Choroid plexus epithelial cell (primary cell): Measurements from ENCODE around the gene DNAH3.

ENCODE experiments used
- DNase-seq: peaks from one replicate; pipeline ENCODE4 v3.0.0-alpha.2; 2010; ENCODE audit warnings: low read depth
- H3K4me3 ChIP-seq: 2 replicates; pipeline ENCODE4 v1.5.1; 2011; ENCODE audit warnings: low read depth, mild to moderate bottlenecking, control low read depth, low read length, moderate library complexity
- TF ChIP-seq, protein P1 (sequence below): conservative IDR thresholded peaks from 2 replicates; pipeline ENCODE4 v1.5.1; 2011; ENCODE audit warnings: low read depth, mild to moderate bottlenecking, control low read depth, inconsistent platforms, low read length, moderate library complexity

Gene DNAH3

DNA sequence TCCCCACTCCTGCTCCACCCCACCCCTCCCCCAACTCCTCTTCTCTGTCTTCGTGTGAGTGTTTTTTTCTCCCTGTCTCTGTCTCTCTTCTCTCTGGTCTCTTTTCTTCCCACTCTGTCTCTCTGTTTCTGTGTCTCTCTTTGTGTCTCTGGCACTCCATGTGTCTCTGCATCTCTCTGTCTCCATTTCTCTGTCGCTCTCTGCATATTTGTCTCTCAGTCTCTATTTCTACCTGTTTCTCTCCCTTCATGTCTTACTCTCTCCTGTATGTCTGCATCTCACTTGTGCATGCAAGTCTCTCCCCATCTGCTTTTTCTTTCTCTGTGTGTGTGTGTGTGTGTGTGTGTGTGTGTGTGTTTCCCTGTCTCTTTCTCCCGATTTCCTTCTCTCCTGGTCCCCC lies 181.9 kb downstream of the DNAH3 start:
- no peak for DNase-seq
- TF ChIP-seq, protein P1, sequence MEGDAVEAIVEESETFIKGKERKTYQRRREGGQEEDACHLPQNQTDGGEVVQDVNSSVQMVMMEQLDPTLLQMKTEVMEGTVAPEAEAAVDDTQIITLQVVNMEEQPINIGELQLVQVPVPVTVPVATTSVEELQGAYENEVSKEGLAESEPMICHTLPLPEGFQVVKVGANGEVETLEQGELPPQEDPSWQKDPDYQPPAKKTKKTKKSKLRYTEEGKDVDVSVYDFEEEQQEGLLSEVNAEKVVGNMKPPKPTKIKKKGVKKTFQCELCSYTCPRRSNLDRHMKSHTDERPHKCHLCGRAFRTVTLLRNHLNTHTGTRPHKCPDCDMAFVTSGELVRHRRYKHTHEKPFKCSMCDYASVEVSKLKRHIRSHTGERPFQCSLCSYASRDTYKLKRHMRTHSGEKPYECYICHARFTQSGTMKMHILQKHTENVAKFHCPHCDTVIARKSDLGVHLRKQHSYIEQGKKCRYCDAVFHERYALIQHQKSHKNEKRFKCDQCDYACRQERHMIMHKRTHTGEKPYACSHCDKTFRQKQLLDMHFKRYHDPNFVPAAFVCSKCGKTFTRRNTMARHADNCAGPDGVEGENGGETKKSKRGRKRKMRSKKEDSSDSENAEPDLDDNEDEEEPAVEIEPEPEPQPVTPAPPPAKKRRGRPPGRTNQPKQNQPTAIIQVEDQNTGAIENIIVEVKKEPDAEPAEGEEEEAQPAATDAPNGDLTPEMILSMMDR = no peak
- no peak overlapping the region for H3K4me3 ChIP-seq

DNA sequence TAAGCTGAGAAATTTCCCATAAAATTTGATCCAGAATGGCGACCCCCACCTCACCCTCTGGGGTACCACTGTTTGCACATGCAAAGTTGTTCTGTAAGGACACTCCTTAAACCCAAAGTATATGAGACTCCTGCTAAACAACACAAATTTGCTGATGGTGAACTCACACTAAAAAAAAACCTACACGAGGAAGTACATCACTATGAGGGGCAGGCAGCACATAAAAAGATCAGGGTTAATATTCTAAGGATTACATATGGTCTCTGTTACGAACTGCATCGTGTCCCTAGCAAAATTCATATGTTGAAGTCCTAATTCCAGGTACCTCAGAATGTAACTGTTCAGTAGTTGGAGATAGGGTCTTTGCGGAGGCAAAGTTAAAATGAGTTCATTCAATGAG lies 189.7 kb downstream of the DNAH3 start:
- TF ChIP-seq, protein P1 = no peak
- DNase-seq = no peak
- H3K4me3 ChIP-seq = no peak overlapping the region

DNA sequence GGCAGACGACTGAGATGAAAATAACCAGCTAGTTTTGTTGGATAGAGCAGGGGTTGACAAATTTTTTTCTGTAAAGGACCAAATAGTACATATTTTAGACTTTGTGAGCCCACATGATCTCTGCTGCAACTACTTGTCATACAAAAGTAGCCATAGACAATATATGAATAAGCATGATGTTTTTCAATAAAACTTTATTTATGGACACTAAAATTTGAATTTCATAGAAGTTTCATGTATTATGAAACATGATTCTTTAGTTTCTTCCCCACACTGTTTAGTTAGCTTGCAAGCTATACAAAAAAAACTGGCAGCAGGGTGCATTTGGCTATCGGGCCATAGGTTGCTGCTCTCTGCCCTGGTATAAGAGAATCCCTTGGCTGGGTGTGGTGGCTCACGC lies 193.5 kb downstream of the DNAH3 start:
- TF ChIP-seq, protein P1 = no peak
- H3K4me3 ChIP-seq = no peak overlapping the region
- DNase-seq = no peak

DNA sequence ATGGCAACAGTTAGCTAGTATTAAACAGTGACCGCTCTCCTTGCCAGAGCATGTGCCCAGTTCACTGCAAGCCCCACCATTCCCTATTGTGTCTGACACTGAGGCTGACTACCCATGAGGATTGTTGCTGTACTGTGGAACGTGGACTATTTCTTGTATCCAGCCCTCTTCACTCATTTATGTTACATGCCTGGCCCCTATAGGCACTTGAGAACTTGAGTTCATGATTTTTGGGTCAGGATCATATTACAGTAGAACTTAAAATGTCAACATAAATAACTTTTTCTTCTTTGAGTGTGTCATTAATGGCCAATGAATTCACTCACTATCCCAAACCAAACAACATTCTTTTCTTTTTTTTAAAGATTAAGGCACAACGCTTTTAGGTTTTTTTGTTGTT lies 194.3 kb downstream of the DNAH3 start:
- H3K4me3 ChIP-seq = no peak overlapping the region
- TF ChIP-seq, protein P1 = peak; percentile 24
- DNase-seq = peak; percentile 68

DNA sequence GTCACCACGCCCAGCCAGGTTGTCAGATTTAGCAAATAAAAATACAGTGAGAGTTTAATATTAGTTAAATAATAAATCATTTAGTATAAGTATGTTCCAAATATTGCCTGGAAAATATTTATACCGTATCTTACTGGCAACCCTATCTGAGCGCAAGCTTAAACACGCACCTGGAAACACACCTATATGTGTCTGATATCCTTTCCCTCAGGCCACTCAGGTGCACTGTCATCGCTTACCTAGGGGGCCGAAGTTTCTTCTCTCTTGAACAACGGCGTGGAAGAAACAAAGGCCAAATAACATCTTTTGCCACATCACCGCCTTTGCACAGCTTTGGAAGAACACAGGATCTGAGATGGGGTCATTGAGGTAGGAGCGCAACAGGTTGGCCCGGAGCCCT lies 196.1 kb downstream of the DNAH3 start:
- DNase-seq = no peak
- no peak overlapping the region for H3K4me3 ChIP-seq
- TF ChIP-seq, protein P1 = no peak

DNA sequence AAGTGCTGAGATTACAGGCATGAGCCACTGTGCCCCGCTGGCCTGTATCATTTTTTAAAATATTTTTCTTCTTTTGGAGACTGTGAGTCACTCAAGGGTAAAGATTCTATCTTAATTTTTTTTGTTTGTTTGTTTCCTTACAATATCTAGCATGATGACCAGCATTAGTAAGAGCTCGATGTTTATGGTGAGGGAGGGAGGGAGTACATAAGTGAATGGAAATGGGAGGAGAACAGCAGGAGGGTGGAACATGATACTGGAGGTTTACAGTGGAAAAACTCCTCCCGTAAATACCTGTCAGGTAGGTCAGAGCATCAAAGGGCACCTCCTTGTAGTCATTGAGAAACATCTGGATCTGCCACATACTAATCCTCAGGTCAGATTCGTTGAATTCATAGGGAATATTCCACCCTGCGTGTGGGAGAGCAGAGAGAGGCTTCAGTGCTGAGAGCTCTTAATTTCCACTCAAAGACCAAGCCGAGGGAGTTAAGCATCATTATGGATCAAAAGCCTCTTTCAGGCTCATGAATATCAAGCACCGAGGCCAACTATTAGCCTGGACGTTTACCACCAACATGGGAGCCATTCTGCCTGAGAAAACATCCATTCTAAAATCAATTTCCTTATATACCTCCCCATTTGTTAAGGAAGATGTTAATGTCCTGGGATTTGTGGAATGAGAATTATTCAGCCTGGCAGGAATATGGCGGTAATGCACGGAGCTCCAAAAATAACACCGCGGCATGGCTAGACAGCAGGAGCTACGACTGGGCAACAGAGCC lies 198.3 kb downstream of the DNAH3 start:
- no peak overlapping the region for H3K4me3 ChIP-seq
- TF ChIP-seq, protein P1 = no peak
- no peak for DNase-seq

DNA sequence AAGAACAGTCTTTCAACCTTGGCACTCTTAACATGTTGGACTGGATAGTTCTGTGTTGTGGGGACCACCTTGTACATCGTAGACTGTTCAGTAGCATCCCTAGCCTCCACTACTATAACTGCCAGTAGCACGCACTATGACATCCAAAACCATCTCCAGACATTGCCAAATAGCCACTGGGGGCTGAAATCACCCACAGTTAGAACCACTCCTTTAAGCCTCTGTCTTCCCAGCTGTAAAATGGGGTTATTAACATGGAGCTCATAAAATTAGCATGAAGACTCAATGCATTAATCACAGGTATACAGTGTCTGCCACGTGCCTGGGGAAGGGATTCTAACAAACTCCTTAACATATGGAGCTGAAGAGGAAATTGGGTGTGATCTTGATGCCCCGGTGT lies 200.4 kb downstream of the DNAH3 start:
- H3K4me3 ChIP-seq = no peak overlapping the region
- DNase-seq = no peak
- TF ChIP-seq, protein P1 = no peak
